CD4-positive, alpha-beta T cell treated with Interleukin-2 at 100 ng/mL for 4 hours (primary cell): ENCODE measurements around the gene YAF2.
"Not testable (repeated sequence)": the region's sequence is repeated elsewhere in the genome, so short reads cannot be mapped to it uniquely, and the experiment has no call there.

Source experiments
- DNase-seq: peaks from one replicate; pipeline ENCODE4 v3.0.0-alpha.2; 2020; ENCODE audit warnings: low spot score

YAF2 gene

DNA sequence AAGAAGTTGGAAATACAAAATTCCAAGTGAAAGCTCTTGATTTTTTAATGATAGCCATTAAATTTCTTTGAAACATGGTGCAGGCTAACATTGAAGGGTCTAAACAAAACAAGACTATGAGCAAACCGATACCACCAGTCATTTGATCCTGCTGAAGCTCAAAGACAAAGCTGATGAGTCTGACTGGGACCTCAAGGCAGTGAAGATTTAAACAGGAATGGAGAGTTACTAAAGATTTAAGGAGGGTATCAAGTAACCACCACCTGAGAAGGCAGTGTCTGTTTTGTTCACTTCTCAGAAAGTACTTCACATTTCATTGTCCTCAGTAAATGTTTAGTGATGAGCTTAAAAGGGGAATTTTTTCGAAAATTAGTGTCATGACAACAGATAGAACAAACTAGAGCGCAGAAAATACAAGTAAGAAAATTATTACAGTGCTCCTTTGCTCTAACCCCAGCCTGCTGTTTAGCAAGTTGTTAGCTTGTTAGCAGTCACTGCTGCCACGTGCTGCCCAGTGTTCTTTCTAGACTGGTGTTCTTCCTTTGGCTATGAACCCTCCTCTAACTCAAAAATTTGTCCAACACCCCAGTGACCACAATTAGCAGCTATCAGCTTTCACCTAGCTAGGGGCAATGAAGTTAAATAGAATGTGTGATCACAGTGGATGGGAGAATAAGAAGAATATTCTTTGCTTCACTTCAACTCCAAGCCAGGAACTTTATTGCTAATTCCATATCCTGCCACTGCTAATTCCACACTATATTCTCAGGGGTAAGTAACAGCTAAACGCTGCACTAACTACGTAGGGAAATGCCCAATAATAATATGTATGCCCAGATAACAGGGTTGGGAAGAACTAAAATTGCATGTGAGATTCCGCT is 41.1 kb downstream of the YAF2 start:
- no peak for DNase-seq

DNA sequence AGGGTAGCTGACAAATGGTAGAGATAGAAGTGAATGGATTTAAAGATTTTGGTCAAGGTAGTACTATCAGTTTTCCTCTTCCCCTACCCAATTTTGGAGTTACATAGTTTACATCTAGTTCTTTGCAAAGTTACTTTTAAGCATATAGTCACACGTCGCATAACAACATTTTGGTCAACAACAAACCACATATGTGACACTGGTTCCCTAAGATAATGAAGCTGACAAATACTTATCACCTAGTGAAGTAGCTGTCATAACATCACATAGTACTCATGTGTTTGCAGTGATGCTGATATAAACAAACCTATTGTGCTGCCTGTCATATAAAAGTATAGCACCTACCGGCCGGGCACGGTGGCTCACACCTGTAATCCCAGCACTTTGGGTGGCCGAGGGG is 45.4 kb downstream of the YAF2 start:
- no peak for DNase-seq

DNA sequence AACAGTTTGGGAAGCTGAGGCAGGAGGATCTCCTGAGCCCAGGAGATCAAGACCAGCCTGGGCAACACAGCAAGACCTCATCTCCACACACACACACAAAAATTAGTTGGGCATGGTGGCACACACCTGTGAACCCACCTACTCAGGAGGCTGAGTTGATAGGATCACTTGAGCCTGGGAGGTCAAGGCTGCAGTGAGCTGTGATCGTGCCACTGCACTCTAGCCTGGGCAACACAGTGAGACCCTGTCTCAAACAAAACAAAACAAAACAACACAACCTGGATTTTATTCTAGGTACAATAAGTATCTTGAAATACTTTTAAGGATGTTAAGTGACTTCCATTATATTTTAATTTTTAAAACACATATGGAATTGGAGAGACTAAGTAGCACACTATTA is 45.8 kb downstream of the YAF2 start:
- DNase-seq, result no peak

DNA sequence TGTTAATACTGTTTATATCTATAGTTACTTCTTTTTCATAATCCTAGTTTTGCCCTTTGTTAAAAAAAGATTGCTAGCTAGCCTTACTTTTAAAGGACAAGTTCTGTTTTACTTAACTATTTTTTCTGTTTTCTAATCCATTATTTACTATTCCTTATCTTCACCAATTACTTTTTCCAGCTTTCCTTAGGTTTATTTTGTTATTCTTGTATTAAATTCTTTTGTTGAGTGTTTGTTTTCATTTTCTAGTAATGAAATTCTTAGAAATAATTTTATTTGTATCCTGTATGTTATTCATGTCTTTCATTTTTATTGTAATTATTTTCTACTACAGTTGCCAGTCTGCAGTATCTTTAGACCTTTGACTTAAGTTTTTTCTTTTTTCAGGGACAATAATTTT is 47.7 kb downstream of the YAF2 start:
- DNase-seq, result no peak

DNA sequence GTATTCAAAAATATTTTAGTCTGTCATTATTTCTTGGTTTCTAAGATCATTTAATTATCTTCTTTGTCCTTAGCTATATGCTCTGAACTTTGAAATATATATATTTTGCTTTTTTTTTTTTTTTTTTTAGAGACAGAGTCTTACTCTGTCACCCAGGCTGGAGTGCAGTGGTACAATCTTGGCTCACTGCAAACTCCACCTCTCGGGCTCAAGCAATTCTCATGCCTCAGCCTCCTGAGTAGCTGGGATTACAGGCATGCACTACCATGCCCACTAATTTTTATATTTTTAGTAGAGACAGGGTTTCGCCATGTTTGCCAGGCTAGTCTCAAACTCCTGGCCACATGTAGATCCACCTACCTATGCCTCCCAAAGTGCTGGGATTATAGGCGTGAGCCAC is 49.8 kb downstream of the YAF2 start:
- not testable (repeated sequence) for DNase-seq

DNA sequence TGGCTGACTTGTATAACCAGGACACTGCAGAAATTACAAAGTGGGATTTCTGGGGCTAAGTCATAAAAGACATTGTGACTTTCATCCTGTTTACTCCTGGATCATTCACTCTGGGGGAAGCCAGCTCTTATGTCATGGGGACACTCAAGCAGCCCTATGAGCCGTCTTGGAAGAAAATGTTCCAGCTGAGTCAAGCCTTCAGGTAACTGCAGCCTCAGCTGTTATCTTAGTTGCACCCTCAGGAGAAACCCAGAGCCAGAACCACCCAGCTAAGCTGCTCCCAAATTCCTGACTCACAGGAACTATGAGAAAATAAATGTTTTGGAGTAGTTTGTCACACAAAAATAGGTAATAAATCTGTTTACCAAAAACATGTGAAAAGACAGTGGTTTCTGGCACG is 50.2 kb downstream of the YAF2 start:
- DNase-seq, result no peak

DNA sequence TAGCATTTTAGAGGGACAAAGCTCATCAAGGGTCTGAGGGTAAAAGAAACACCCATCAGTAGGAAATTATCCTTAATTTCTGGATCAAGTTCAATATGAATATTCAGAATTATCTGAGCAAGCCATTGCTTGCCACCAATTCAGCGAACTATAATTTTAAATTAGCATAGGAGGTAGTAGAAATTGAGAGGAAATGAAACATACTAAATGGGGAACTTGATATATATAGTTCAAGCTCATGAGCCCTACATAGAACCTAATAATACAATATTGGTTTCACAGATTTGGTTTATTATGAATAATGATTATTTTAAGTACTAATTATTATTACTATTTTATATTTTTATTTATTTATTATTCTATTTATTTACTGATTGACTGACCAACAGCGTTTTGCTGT is 51.3 kb downstream of the YAF2 start:
- DNase-seq, result no peak

DNA sequence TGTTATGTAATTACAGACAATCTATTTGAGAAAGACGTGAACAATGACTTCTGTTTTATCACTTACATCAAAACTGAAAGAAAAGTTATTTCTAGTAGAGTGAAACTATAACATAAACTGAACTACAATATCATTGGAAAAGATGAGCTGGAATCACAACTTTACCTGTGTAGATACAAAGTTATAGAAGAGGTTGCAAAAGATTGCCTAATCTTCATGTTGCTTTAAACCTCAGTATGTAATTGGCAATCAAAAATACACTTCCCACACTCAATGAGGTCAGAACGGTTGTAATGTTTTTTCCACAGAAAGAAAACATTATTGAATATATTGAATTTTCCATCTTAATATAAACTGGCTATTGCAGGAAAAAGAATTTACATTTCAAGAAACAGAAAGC is 55.7 kb downstream of the YAF2 start:
- no peak for DNase-seq

DNA sequence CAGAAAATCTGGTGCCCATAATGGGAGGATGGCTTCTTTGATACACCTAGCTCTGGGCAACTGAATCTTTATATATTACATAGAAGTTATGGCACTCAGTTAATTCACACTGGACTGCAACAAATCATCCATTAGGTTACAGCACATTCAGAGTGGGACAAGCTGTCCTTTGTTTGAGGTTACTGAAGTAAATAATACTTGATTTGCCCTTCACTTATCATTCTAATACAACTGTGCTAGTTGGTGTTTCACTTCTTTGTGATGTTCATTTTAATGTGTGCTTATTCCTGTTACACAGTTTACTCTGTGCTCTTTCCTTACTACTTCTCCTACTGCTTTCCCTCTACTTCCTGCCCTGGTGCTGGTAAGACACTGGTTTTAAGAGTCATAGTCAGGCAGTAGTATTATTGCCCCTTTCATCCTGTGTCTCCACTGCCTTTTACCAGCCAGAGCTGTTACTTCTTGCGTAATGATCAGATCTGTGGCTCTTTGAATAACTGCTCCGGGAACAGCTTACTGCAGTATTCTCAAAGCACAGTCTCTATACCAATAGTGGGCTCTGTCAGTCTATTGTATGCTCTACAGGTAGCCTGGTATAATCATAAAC is 57.0 kb downstream of the YAF2 start:
- DNase-seq, result no peak

DNA sequence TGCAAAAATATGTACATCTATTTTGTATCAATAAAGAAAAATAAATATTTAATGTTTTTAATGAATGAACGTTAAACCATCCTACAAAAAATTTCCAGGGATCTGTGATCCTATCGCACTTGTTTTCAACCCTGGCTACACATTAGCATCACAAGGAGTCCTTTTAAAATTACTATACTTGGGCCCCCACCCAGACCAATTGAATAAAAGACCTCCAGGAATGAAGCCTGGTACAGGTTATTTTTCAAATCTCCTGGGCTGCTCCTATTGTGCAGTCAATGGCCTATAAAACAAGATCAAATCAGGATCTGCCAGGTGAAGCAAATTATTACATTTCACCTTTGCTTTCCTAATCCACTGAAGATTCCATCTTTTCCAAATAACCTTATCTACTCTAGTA is 59.9 kb downstream of the YAF2 start:
- DNase-seq, result no peak

DNA sequence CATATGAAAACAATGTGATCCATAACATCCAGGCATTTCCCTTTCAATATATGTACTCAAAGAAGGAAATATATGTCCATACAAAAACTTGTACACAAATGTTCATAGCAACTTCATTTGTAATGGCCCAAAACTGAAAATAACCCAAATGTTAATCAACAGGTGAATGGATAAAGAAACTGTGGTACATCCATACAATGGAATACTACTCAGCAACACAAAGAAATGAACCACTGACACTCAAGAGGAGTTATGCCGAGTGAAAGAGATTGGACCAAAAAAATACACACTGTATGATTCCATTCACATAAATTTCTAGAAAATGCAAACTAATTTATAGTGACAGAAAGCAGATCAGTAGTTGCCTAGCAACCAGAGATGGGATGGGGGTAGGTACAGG is 63.1 kb downstream of the YAF2 start:
- DNase-seq, result no peak

DNA sequence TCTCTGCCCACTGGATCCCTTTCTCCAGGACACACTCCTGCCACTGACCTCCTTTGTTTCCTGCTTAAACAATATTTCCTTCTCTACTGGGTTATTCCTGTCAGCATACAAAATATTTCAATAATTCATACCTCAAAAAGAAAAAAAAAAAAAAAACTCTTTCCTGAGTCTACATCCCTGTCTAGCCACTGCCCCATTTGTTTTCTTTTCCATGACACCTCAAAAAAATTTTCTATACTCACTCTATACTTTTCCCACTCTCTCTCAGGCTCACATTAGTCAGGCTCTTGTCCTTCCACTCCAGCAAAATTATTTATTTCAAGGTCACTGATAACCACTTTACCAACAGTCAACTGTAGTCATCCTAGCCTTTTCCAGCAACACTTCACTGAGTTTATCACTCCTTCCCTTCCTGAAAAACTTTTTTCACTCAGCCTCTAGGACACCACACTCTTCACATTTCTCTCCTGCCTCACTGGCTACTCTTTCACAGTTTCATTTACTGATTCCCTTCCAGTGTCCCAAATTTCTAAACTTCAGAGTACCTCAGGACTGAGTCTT is 64.0 kb downstream of the YAF2 start:
- DNase-seq, result no peak

DNA sequence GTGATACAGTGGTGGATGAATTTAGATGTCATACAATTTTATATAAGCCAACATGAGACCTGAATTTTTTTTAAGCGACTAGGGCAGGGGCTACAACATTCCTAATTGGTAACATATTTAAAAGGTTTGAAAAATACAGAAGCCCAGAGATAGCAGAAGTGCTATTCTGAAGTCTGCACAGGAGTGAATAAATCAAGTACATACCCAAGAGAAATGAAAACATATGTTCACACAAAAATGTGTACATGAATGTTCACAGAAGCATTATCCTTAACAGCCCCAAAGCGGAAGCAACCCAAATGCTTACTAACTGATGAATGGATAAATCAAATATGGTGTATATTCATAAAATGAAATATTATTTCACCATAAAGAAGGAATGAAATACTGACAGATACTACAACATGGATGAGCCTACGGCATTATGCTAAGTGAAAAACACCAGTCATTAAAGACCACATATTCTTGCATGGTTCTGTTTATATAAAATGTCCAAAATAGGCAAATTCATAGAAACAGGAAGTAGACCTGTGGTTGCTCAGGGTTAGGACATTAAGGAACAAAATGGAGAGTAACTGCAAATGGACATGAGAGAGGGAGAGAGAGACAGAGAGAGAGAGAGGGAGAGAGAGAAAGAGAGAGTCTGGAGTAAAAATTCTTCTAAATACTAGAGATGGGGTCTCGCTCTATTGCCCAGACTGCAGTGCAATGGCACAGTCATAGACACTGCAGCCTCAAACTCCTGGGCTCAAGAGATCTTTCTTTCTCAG is 65.4 kb downstream of the YAF2 start:
- DNase-seq, result no peak

DNA sequence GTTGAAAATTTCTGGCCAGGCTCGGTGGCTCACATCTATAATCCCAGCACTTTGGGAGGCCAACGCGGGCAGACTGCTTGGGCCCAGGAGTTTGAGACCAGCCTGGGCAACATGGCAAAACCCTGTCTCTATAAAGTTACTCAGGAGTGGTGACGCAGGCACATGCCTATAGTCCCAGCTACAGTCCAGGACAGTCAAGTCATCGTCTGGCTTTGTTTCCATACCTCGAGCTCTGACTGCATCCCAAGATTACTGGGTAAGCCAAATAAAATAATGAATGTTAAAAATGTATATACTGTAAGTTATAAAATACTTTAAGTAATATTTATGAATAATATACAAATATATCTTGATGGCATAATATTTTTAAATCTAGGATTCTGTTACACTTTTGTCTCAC is 70.3 kb downstream of the YAF2 start:
- no peak for DNase-seq

DNA sequence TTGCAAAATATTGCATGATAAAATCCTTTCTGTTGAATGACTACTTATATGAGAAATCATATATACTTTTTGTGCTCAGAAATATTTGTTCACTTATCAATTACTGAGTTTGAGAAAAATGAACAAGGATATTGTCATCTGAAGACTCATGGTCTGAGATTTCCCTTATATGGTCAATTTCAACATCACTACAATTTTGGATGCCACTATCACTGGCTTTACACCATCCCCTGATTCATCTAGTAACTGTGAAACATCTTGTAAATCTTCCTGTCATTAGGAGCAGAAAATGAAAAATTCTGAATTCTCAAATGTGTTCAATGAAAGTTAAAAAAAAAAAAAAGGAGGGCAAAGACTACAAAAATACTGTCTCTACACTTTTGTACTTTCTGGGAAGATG is 71.5 kb downstream of the YAF2 start:
- no peak for DNase-seq

DNA sequence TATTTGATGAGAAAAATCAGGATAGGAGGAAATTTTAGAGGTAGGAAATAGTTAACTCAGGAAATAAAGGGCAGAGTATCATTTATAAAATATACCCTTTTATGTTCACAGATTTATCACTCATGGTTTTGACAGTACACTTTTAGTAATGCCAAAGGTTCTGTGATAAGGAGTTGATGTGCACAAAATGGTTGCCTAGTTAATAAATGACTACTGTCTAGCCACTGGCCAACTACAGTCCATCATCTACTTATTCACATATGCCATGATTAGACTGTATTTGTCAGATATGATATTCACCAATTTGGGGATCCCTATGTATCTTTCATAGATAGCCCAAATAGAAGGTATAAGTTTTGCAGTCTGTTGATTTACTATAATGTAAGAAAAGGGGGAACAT is 74.1 kb downstream of the YAF2 start:
- no peak for DNase-seq

DNA sequence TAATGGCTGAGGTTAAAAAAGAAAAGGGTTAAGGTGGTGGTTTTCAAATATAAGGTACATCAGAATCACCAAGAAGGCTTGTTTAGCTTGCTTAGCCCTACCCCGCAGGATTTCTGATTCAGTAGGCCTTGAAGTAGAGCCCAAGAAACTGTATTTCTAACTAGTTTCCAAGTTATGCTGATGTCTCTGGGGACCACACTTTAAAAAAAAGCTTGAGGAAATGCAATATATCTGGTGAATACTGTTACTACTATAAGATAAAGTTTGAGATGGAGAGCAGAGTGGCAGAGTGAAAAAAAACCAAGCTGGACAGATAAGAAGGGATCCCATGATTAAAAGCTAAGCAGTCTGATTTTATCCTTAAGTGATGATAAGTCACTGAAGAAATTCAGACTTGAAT is 75.1 kb downstream of the YAF2 start:
- no peak for DNase-seq

DNA sequence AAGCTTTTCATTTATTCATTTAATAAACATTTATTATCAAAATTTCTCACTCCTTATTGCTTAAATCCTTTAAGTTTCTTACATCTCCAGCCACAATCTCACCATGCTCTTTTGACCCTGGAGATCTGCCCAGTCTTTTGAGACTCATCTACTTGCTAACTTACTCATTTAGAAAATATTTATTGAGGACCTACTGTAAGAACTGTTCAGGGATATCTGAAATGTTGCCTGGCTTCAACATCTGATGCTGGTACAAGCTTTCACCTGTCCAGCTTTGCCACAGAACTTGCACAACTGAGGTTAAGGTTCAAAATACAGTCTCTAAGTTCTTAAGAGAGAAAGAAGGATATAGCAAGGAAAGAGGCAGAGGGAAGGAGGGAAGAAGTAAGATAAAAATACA is 75.9 kb downstream of the YAF2 start:
- no peak for DNase-seq

DNA sequence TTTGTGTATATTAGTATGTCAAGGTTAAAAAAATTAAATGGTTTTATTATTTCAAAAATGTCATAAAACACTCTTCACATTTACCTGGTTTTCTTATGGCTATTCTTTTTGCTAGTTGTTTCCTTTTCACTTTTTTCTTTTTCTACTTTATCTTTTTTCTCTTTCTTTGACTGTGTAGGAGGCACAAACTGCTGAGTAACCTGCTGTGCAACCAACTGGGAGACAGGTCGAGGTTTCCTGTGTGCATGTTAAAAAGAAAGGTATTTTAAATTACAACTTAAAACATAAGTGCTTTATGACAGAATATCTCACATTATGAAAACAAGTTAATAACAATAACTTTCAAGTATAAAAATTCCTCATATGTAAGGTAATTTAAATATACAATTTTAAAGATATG is 76.5 kb downstream of the YAF2 start:
- DNase-seq, result no peak

DNA sequence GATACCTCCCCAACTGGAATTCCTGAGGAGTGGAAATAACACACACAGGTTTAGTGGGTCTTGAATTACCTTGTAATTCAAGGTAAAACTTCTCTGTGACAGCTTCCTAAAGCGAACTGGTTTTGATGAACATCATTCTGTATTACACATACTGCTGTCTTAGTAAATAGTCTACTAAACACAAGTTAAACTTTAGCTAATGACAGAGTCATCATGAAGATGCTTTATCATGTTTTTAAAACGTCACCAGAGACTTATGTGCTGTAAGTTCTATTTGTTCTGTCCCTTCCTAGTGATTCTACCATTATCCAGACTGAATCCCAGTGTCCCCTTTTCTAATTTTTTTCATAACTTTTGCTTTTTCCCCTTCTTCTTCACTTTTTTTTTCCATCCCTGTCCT is 81.8 kb downstream of the YAF2 start:
- no peak for DNase-seq

DNA sequence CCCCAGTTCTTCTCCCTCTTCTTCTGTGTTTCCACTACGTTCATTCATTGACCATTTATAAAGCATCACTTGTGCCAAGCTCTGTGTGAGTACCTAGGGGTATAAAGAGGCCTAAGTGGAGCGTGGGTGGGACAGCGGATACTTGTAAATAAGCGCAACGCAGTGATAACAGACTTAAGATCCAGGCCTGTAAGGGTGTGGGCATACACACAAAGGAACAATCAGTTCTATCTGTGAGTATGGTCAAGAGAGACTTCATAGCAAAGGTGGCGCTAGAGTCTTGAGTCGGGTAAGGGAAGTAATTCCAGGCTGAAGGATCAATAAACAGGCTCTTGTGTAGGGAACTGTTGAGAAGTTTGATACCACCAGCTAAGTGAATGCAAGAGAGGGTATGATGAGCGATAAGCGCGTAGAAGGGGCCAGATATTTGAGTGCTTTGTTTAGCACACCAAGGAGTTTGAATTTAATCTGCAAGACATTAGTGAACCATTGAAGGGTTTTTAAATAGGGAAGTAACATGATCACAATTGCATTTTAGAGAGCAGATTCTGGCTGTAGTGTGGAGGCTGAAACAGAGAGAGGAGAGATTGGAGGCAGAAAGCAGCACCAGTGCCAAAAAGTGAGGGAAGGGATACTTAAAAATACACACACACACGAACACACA is 92.4 kb downstream of the YAF2 start:
- no peak for DNase-seq

DNA sequence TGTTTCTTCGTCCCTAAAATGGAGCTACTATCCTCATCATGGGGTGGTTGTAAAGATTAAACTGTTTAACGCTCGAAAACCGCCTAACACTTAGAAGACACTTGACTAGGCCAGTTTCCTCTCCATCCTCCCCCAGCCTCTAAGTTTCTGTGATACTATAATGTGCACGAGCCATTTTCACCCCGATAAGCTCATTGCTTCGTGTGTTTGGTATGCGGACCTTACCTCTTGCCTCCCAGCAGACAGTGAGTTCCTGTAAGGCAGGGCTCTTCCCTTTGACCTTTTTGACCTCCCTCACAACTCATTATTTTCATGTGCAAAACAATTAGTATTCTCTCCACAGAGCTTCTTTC is 92.9 kb downstream of the YAF2 start:
- DNase-seq, result no peak
